ENCODE results near the gene PTGES. TPM values are rescaled to one million over a fixed set of nuclear protein-coding genes. Genes with fewer than 3 reads are reported as not detected.

The PTGES gene
- total and polyA plus RNA-seq, 10 of the 15 experiments (the other 5 are each of a cell fraction or from before 2014, with no cell fraction given) = 0.57 TPM; not detected in 9

- TF ChIP-seq MYC (IDR thresholded peaks at IDR 0.05; ENCODE audit: insufficient read depth, insufficient read length, insufficient replicate concordance, low read length, severe bottlenecking) (no peak), TARDBP (IDR thresholded peaks at IDR 0.05; ENCODE audit: borderline replicate concordance) (no peak), ATF7 (IDR thresholded peaks at IDR 0.05; ENCODE audit: low read depth) (no peak), HDAC6 (IDR thresholded peaks at IDR 0.05; ENCODE audit: unreplicated experiment) (no peak), ZSCAN29 (IDR thresholded peaks at IDR 0.05) (no peak), PKNOX1 (IDR thresholded peaks at IDR 0.05) (no peak)
- TF ChIP-seq, protein P1, sequence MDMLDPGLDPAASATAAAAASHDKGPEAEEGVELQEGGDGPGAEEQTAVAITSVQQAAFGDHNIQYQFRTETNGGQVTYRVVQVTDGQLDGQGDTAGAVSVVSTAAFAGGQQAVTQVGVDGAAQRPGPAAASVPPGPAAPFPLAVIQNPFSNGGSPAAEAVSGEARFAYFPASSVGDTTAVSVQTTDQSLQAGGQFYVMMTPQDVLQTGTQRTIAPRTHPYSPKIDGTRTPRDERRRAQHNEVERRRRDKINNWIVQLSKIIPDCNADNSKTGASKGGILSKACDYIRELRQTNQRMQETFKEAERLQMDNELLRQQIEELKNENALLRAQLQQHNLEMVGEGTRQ (IDR thresholded peaks at IDR 0.05; ENCODE audit: borderline replicate concordance, low read depth, low read length) = no peak
These were observed 15.6 kb upstream of the PTGES start (continued) for GRCh38 chr9:129768486-129768885.

DNA sequence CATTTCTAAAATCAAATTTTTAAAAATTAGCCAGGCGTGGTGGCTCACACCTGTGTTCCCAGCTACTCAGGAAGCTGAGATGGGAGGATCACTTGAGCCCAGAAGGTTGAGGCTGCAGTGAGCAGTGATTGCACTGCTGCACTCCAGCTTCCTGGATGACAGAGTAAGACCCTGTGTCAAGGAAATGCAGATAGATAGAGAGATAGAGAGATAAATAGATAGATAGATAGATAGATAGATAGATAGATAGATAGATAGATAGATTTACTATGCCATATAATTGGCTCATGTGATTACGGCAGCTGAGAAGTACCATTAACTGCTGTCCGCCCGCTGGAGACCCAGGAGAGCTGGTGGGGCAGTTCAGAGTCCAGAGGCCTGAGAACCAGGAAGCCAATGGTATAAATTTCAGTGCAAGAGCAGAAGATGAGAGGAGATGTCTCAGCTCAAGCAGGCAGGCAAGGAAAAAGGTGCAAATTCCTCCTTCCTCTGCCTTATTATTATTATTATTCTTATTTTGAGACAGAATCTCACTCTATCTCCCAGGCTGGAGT, 13.0 kb upstream of the PTGES start:
- Histone ChIP-seq H4K20me1 (ENCODE audit: control insufficient read depth, insufficient read depth) (no peaks in the 10 kb centered on the region), H3K4me2 (ENCODE audit: control insufficient read depth, insufficient read depth) (no peak overlapping the region), H3K27me3 (replicated peaks in 1 of 2; ENCODE audit: control insufficient read depth in 2 of 2, insufficient read depth in 2 of 2, low read length in 1 of 2) (peaks cover 0 to 1% of the 10 kb centered on the region in 2 experiments; a peak in 1 of 4 replicates), H3K36me3 (ENCODE audit: control insufficient read depth in 2 of 2, insufficient read depth in 2 of 2, low read length in 1 of 2) (no peaks in the 10 kb centered on the region), H3K27ac (ENCODE audit: control insufficient read depth, insufficient read depth) (no peak overlapping the region), H3K4me3 (no peak overlapping the region), H2AFZ (ENCODE audit: control insufficient read depth, low read depth, low read length) (no peak overlapping the region), H3K9me3 (replicated peaks; ENCODE audit: control insufficient read depth, insufficient read depth, low read length) (no peaks in the 10 kb centered on the region), H3K9ac (ENCODE audit: control insufficient read depth, insufficient read depth, low read length) (no peak overlapping the region), H3K4me1 (ENCODE audit: control insufficient read depth, insufficient read depth, low read length) (no peaks in the 10 kb centered on the region), H3K79me2 (ENCODE audit: control insufficient read depth, insufficient read depth, low read length) (no peaks in the 10 kb centered on the region)
- in situ Hi-C loops (cut with MboI) (no loop called here), intact Hi-C loops (cut with micrococcal nuclease; ENCODE audit: unreplicated experiment) (no loop called here)
- ChIA-PET POLR2A (no interaction called here), CTCF (interaction anchor here (0.7 kb wide), 1 partner anchor 846 kb away, joined by 3 read pairs; no protein-coding TSS in a partner anchor), RAD21 (ENCODE audit: unreplicated experiment) (interaction anchor here (0.9 kb wide), 1 partner anchor 18 kb away, joined by 3 read pairs; no protein-coding TSS in a partner anchor), SMC1A (ENCODE audit: uncharacterized antibody, unreplicated experiment) (interaction anchor here (0.6 kb wide), 2 partner anchors 18 to 35 kb away, joined by 3 read pairs; no protein-coding TSS in a partner anchor)
- ATAC-seq (no peak), DNase-seq (ENCODE audit: low read depth, low spot score) (no peak), FAIRE-seq (no peak)
- 82% methylated on average over 4 of the region's 4 CpGs for WGBS (ENCODE audit: insufficient coverage, insufficient replicate concordance, low lambda C conversion rate, missing lambda C conversion rate)
- no TSS peak for BruUV-seq (replicated peaks)
- TF ChIP-seq RELA (IDR thresholded peaks at IDR 0.05; ENCODE audit: borderline replicate concordance, partially characterized antibody) = no peak
- no peak for TF ChIP-seq KAT2A (conservative IDR thresholded peaks at IDR 0.05; ENCODE audit: control insufficient read depth, low read depth, low read length)
- no peak for TF ChIP-seq CUX1 (IDR thresholded peaks at IDR 0.05; ENCODE audit: insufficient replicate concordance, low read depth, low read length)
- TF ChIP-seq CTCF (IDR thresholded peaks at IDR 0.05 in 2 of 3, conservative IDR thresholded peaks at IDR 0.05 in 1 of 3; ENCODE audit: control insufficient read depth in 2 of 3, extremely low read depth in 1 of 3, insufficient read depth in 1 of 3, low read depth in 3 of 3, low read length in 3 of 3) = no peak
- TF ChIP-seq CHD1 (IDR thresholded peaks at IDR 0.05; ENCODE audit: low read depth, low read length) = no peak
- no peak for TF ChIP-seq EGR1 (IDR thresholded peaks at IDR 0.05; ENCODE audit: borderline replicate concordance in 1 of 2, low read depth in 2 of 2, low read length in 2 of 2)

Data from GM12878 (cell line).